Measurements from ENCODE around the gene DDIT3. TPM values are rescaled to one million over a fixed set of nuclear protein-coding genes. Genes with fewer than 3 reads are reported as not detected.

Gene DDIT3
- total and polyA plus RNA-seq, 2 of the 13 experiments (the other 11 are each of a cell fraction or from before 2014, with no cell fraction given): 27.5 to 48.7 TPM

GRCh38 chr12:57472391-57472790 is 47.9 kb downstream of the DDIT3 start:
- FAIRE-seq (no peak), ATAC-seq (no peak), DNase-seq (ENCODE audit: low spot score) (no peak)
- WGBS (ENCODE audit: low lambda C conversion rate): 45% methylated on average over 3 of the region's 3 CpGs
- Histone ChIP-seq H3K9me3 (ENCODE audit: low read length) (no peaks in the 10 kb centered on the region), H2AFZ (ENCODE audit: low read length) (no peak overlapping the region), H3K27me3 (ENCODE audit: control insufficient read depth in 1 of 2, insufficient read depth in 2 of 2, low read length in 2 of 2) (peaks cover 7 to 55% of the 10 kb centered on the region in 2 experiments), H3K27ac (ENCODE audit: extremely low read length, insufficient read depth, low read length) (no peak overlapping the region), H4K20me1 (ENCODE audit: insufficient read depth, low read length) (no peaks in the 10 kb centered on the region), H3K4me2 (ENCODE audit: low read depth, low read length) (no peak overlapping the region), H3K9ac (ENCODE audit: insufficient read depth, low read depth, low read length) (no peak overlapping the region), H3K79me2 (ENCODE audit: insufficient read depth, low read length) (no peaks in the 10 kb centered on the region), H3K4me1 (ENCODE audit: insufficient read depth, low read length) (peaks cover 47% of the 10 kb centered on the region), H3K36me3 (replicated peaks in 1 of 2; ENCODE audit: control insufficient read depth in 1 of 2, insufficient read depth in 2 of 2, low read length in 2 of 2) (no peaks in the 10 kb centered on the region), H3K4me3 (replicated peaks in 1 of 3; ENCODE audit: insufficient read depth in 1 of 3, low read depth in 2 of 3, low read length in 3 of 3) (no peak overlapping the region)
- ChIA-PET CTCF (ENCODE audit: low intra/inter-chr PET ratio, low total read pairs) (no interaction called here), POLR2A (no interaction called here)
- TF ChIP-seq FOSL1 (CRISPR knock-in tag; IDR thresholded peaks at IDR 0.05; ENCODE audit: borderline replicate concordance): no peak
- no peak for TF ChIP-seq BRCA1 (CRISPR knock-in tag; IDR thresholded peaks at IDR 0.05)
- no peak for TF ChIP-seq ZNF570 (CRISPR knock-in tag; IDR thresholded peaks at IDR 0.05; ENCODE audit: borderline replicate concordance)
- TF ChIP-seq ZNF33A (CRISPR knock-in tag; IDR thresholded peaks at IDR 0.05; ENCODE audit: borderline replicate concordance): no peak
- TF ChIP-seq SOX13 (IDR thresholded peaks at IDR 0.05): no peak
- no peak for TF ChIP-seq SOX13 (CRISPR knock-in tag; conservative IDR thresholded peaks at IDR 0.05 in 1 of 2, IDR thresholded peaks at IDR 0.05 in 1 of 2)
- no peak for TF ChIP-seq ZNF720 (CRISPR knock-in tag; IDR thresholded peaks at IDR 0.05)
- TF ChIP-seq HNRNPL (IDR thresholded peaks at IDR 0.05; ENCODE audit: low read depth, low read length): no peak
- no peak for TF ChIP-seq IRF2 (CRISPR knock-in tag; IDR thresholded peaks at IDR 0.05)
- no peak for TF ChIP-seq ZNF282 (IDR thresholded peaks at IDR 0.05; ENCODE audit: partially characterized antibody)
- no peak for TF ChIP-seq ZNF430 (CRISPR knock-in tag; IDR thresholded peaks at IDR 0.05)
- no peak for TF ChIP-seq ZMAT3 (CRISPR knock-in tag; conservative IDR thresholded peaks at IDR 0.05)
- no peak for TF ChIP-seq CENPBD1 (CRISPR knock-in tag; IDR thresholded peaks at IDR 0.05; ENCODE audit: borderline replicate concordance, low read depth)
- no peak for TF ChIP-seq ESRRA (CRISPR knock-in tag; IDR thresholded peaks at IDR 0.05; ENCODE audit: low read depth)
- TF ChIP-seq ZNF766 (CRISPR knock-in tag; IDR thresholded peaks at IDR 0.05; ENCODE audit: borderline replicate concordance): no peak
- no peak for TF ChIP-seq GPN1 (CRISPR knock-in tag; IDR thresholded peaks at IDR 0.05; ENCODE audit: borderline replicate concordance)
- no peak for TF ChIP-seq HOXA9 (CRISPR knock-in tag; IDR thresholded peaks at IDR 0.05; ENCODE audit: borderline replicate concordance)
- no peak for TF ChIP-seq MIER3 (CRISPR knock-in tag; IDR thresholded peaks at IDR 0.05; ENCODE audit: borderline replicate concordance)
- TF ChIP-seq STAT6 (CRISPR knock-in tag; IDR thresholded peaks at IDR 0.05; ENCODE audit: borderline replicate concordance): no peak
- in situ Hi-C loops (cut with HindIII; ENCODE audit: extremely low pct_ligation_motif_present, low pct_unique_long_range_greater_than_20kb) (no loop called here), intact Hi-C loops (cut with micrococcal nuclease; ENCODE audit: unreplicated experiment) (no loop called here)
- BruUV-seq (replicated peaks): no TSS peak

All from HepG2 (cell line).